Measurements from ENCODE around the gene CNTNAP2.
A peak's percentile ranks its signal among the peaks of the same experiment; 100 is the strongest.
"Not testable (repeated sequence)": the region's sequence is repeated elsewhere in the genome, so short reads cannot be mapped to it uniquely, and the experiment has no call there.

Gene CNTNAP2

GRCh38 chr7:148437043-148437442 lies 2320.4 kb downstream of the CNTNAP2 start:
- DNase-seq = no peak

- no peak for DNase-seq
Measured at GRCh38 chr7:148442141-148442655, 2325.6 kb downstream of the CNTNAP2 start.

- DNase-seq = no peak
Measured at GRCh38 chr7:148442933-148443332, 2326.3 kb downstream of the CNTNAP2 start.

- DNase-seq = no peak
Measured at GRCh38 chr7:148445260-148446044, 2328.9 kb downstream of the CNTNAP2 start.

GRCh38 chr7:148447221-148447849 lies 2330.7 kb downstream of the CNTNAP2 start:
- peak; percentile 2 for DNase-seq

- not testable (repeated sequence) for DNase-seq
Measured at GRCh38 chr7:148451526-148451925, 2334.9 kb downstream of the CNTNAP2 start.

GRCh38 chr7:148456351-148456750 lies 2339.8 kb downstream of the CNTNAP2 start:
- DNase-seq = no peak

GRCh38 chr7:148457310-148457921 lies 2340.8 kb downstream of the CNTNAP2 start:
- DNase-seq = no peak

- no peak for DNase-seq
Measured at GRCh38 chr7:148458263-148458662, 2341.7 kb downstream of the CNTNAP2 start.

GRCh38 chr7:148461392-148462179 lies 2345.0 kb downstream of the CNTNAP2 start:
- DNase-seq = no peak

GRCh38 chr7:148462774-148463173 lies 2346.2 kb downstream of the CNTNAP2 start:
- DNase-seq = not testable (repeated sequence)

GRCh38 chr7:148463210-148463609 lies 2346.6 kb downstream of the CNTNAP2 start:
- no peak for DNase-seq

GRCh38 chr7:148464947-148465346 lies 2348.3 kb downstream of the CNTNAP2 start:
- peak; percentile 3 for DNase-seq

- DNase-seq = not testable (repeated sequence)
Measured at GRCh38 chr7:148465441-148465840, 2348.8 kb downstream of the CNTNAP2 start.

GRCh38 chr7:148466120-148466519 lies 2349.5 kb downstream of the CNTNAP2 start:
- no peak for DNase-seq

GRCh38 chr7:148468700-148469098 lies 2352.1 kb downstream of the CNTNAP2 start:
- DNase-seq = no peak

Measured in fibroblast of upper back skin (primary cell).